BLaER1 treated with 17β-estradiol and CSF1 and Interleukin-3, amounts not matched to agents 10 nM and 100 nM (cell line): ENCODE measurements around the gene CBX2.
A peak's percentile ranks its signal among the peaks of the same experiment; 100 is the strongest.

Experiments
- H3K27ac ChIP-seq, 11 experiments: shearing (Covaris generic); formaldehyde crosslinking; 2 replicates each; pipeline ENCODE4 v1.8.1; 2022
- H3K27me3 ChIP-seq, 11 experiments: shearing (Covaris generic); formaldehyde crosslinking; 2 replicates each; pipeline ENCODE4 v1.8.1; 2022
- H3K36me3 ChIP-seq, 11 experiments: shearing (Covaris generic); formaldehyde crosslinking; 2 replicates each; pipeline ENCODE4 v1.8.1; 2022
- H3K4me1 ChIP-seq, 10 experiments: shearing (Covaris generic); formaldehyde crosslinking; 2 replicates each; pipeline ENCODE4 v1.8.1; 2022
- H3K4me2 ChIP-seq, 11 experiments: shearing (Covaris generic); formaldehyde crosslinking; 2 replicates each; pipeline ENCODE4 v1.8.1; 2022
- H3K4me3 ChIP-seq, 10 experiments: shearing (Covaris generic); formaldehyde crosslinking; 2 replicates each; pipeline ENCODE4 v1.8.1; 2022
- H3K9ac ChIP-seq, 11 experiments: shearing (Covaris generic); formaldehyde crosslinking; 2 replicates each; pipeline ENCODE4 v1.8.1; 2022
- H3K9me3 ChIP-seq, 11 experiments: shearing (Covaris generic); formaldehyde crosslinking; replicated peaks in 1 of 11; 2 replicates each; pipeline ENCODE4 v1.8.1; 2022
- H4K20me1 ChIP-seq, 11 experiments: shearing (Covaris generic); formaldehyde crosslinking; 2 replicates each; pipeline ENCODE4 v1.8.1; 2022
- Cebpa-rat ChIP-seq, 11 experiments: shearing (Covaris generic); IDR thresholded peaks; 2 replicates each; pipeline ENCODE4 v1.8.1; 2022

Gene CBX2

GRCh38 chr17:79802039-79802735 lies 24.2 kb downstream of the CBX2 start:
- Histone ChIP-seq H3K4me2 (no peak overlapping the region; a peak in 1 of 22 replicates), H3K4me3 (no peak overlapping the region), H3K9me3 (peaks cover 0 to 10% (median 0%) of the 10 kb centered on the region in 11 experiments; a peak in 2 of 22 replicates), H3K9ac (no peak overlapping the region), H3K27me3 (peaks cover 95 to 97% (median 96%) of the 10 kb centered on the region in 11 experiments), H3K4me1 (peaks cover 53 to 83% (median 68%) of the 10 kb centered on the region in 10 experiments), H3K27ac (no peak overlapping the region), H3K36me3 (no peaks in the 10 kb centered on the region), H4K20me1 (peaks cover 0 to 94% (median 85%) of the 10 kb centered on the region in 11 experiments; a peak in 18 of 22 replicates)
- TF ChIP-seq Cebpa-rat (IDR thresholded peaks at IDR 0.05), result no peak

GRCh38 chr17:79802736-79803420 lies 24.9 kb downstream of the CBX2 start:
- peaks cover 100% of the 10 kb centered on the region in 11 experiments for H3K27me3 ChIP-seq
- TF ChIP-seq Cebpa-rat (IDR thresholded peaks at IDR 0.05), result no peak
- peak overlapping the region in 4 of 10 experiments; percentile 7 to 63 (median 38); a peak in 4 of 20 replicates for H3K4me3 ChIP-seq
- H3K27ac ChIP-seq, result no peak overlapping the region
- H3K9me3 ChIP-seq, result peaks cover 0 to 10% (median 0%) of the 10 kb centered on the region in 11 experiments; a peak in 2 of 22 replicates
- peak overlapping the region; percentile 45 to 91 (median 78); a peak in 21 of 22 replicates for H3K4me2 ChIP-seq
- H3K4me1 ChIP-seq, result peaks cover 51 to 81% (median 65%) of the 10 kb centered on the region in 10 experiments
- peaks cover 0 to 99% (median 92%) of the 10 kb centered on the region in 11 experiments; a peak in 18 of 22 replicates for H4K20me1 ChIP-seq
- H3K36me3 ChIP-seq, result no peaks in the 10 kb centered on the region
- H3K9ac ChIP-seq, result no peak overlapping the region

- no peak overlapping the region for H3K9ac ChIP-seq
- H3K36me3 ChIP-seq, result no peaks in the 10 kb centered on the region
- H3K27ac ChIP-seq, result no peak overlapping the region
- peaks cover 44 to 75% (median 59%) of the 10 kb centered on the region in 10 experiments for H3K4me1 ChIP-seq
- peak overlapping the region; percentile 56 to 91 (median 78) for H3K4me2 ChIP-seq
- peaks cover 0 to 10% (median 0%) of the 10 kb centered on the region in 11 experiments; a peak in 2 of 22 replicates for H3K9me3 ChIP-seq
- H3K27me3 ChIP-seq, result peaks cover 100% of the 10 kb centered on the region in 11 experiments
- no peak for TF ChIP-seq Cebpa-rat (IDR thresholded peaks at IDR 0.05)
- H4K20me1 ChIP-seq, result peaks cover 0 to 99% (median 94%) of the 10 kb centered on the region in 11 experiments; a peak in 18 of 22 replicates
- H3K4me3 ChIP-seq, result peak overlapping the region; percentile 14 to 63 (median 46); a peak in 12 of 20 replicates
Observed at GRCh38 chr17:79803421-79803996, 25.6 kb downstream of the CBX2 start.

DNA sequence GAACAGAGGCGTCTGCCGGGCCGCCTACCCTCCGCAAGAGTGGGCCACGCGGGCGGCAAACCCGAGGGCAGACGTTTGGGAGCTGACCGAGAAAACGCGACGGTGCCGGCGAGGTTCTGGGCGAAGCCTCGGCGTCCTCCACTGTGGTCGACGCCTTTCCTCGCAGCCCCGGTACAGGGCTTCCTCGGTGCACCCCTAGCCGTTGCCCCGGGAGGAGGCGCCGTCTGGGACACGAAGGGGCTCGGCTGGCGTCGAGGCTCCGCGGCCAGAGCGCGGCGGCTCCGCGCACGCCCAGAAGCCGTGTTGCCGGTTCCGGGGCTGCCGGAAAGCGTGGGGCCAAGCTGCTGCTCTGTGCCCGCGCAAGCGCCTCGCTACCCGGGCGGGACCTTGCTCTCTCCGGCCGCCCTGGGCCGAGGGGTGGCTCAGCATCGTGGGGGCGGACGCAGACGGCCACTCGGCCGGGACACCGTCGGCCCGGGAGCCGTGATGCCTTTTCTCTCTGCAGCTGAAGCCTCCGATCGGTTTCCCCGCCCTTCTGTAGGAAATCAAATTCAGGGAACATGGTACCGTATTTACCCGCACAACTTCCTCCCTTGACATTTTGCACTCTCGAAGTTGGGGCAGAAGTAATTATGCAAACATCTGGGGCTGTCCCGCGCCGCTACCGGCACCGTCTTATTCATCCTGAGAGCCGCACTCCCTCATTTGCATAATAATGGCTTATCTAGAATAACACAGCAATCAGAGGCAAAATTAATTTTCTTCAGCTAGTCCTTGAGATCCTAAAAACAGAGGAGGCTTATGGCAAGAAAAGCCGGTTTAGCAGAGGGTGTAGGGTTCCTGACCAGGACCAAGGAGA lies 26.3 kb downstream of the CBX2 start:
- no peak for TF ChIP-seq Cebpa-rat (IDR thresholded peaks at IDR 0.05)
- Histone ChIP-seq H3K36me3 (no peaks in the 10 kb centered on the region), H4K20me1 (peaks cover 0 to 99% (median 94%) of the 10 kb centered on the region in 11 experiments; a peak in 18 of 22 replicates), H3K4me2 (peak overlapping the region; percentile 56 to 91 (median 78)), H3K4me3 (peak overlapping the region; percentile 14 to 63 (median 48); a peak in 19 of 20 replicates), H3K4me1 (peaks cover 40 to 70% (median 53%) of the 10 kb centered on the region in 10 experiments), H3K9me3 (peaks cover 0 to 10% (median 0%) of the 10 kb centered on the region in 11 experiments; a peak in 2 of 22 replicates), H3K9ac (no peak overlapping the region), H3K27me3 (peaks cover 100% of the 10 kb centered on the region in 11 experiments), H3K27ac (no peak overlapping the region)

DNA sequence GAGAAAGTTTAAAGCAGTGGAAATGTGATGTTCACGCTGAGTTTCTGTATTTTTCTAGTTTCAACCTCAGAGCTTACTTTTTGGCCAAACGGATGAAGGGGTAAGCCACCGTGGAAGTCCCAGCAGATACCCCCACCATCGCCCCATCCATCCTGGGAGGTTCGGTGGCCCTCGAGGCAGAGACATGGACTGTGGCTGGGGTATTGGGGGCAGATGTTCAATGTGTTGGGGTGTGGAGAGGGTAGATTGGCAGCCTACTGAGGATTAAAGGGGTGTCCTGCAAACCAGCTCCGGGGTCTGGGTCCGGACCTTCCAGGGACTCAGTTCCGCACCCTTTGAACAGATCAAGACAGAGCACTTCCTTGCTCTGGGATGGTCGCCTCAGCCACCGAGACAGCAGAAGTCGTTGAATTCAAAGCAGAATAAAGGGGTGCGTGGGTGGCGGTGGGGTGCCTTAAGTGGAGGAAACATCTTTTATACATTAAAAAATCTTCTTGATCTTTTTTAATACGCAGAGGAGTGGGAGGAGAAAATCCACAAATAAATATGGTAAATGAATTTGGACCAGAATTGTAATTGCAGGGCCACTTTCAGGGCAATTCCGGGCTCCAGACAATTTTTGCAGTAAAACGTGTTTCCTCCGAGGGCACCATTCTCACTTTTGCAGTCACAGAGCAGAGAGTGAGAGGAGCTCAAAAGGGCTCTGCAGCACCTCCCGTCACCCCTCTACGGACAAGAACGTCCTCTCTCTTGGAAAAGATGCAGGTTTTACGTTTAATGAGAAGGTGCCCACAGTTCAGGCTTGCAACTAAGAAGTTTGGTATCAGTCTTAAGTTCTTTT lies 27.1 kb downstream of the CBX2 start:
- Histone ChIP-seq H3K4me3 (peak overlapping the region in 1 of 10 experiments; percentile 2; a peak in 2 of 20 replicates), H3K36me3 (no peaks in the 10 kb centered on the region), H3K9ac (no peak overlapping the region), H3K4me1 (peaks cover 31 to 64% (median 48%) of the 10 kb centered on the region in 10 experiments), H3K27ac (no peak overlapping the region), H3K4me2 (peak overlapping the region in 6 of 11 experiments; percentile 59 to 91 (median 83); a peak in 10 of 22 replicates), H4K20me1 (peaks cover 0 to 98% (median 89%) of the 10 kb centered on the region in 11 experiments; a peak in 18 of 22 replicates), H3K9me3 (peaks cover 0 to 10% (median 0%) of the 10 kb centered on the region in 11 experiments; a peak in 2 of 22 replicates), H3K27me3 (peaks cover 100% of the 10 kb centered on the region in 11 experiments)
- TF ChIP-seq Cebpa-rat (IDR thresholded peaks at IDR 0.05), result no peak

DNA sequence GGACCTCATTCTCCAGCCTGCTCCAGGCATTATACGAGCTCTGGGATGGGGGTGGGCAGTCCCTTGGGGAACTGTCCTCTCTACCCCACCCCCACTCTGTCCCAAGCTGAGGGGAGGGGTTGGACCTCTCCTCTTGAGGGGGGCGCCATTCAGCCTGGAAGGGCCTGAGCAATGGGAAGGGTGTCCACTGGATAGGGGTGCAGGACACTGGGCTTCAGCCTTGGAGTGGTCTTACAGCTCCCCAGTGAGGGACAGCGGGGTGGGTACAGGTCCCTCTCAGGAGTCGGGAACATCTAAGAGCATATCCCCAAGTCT lies 28.5 kb downstream of the CBX2 start:
- peaks cover 24 to 59% (median 41%) of the 10 kb centered on the region in 10 experiments for H3K4me1 ChIP-seq
- no peaks in the 10 kb centered on the region for H3K36me3 ChIP-seq
- H3K9me3 ChIP-seq, result peaks cover 0 to 10% (median 0%) of the 10 kb centered on the region in 11 experiments; a peak in 2 of 22 replicates
- H4K20me1 ChIP-seq, result peaks cover 0 to 95% (median 82%) of the 10 kb centered on the region in 11 experiments; a peak in 19 of 22 replicates
- H3K9ac ChIP-seq, result no peak overlapping the region
- H3K4me3 ChIP-seq, result no peak overlapping the region
- peaks cover 98 to 100% (median 100%) of the 10 kb centered on the region in 11 experiments for H3K27me3 ChIP-seq
- peak overlapping the region in 3 of 11 experiments; percentile 88 to 91 (median 89); a peak in 6 of 22 replicates for H3K4me2 ChIP-seq
- no peak overlapping the region for H3K27ac ChIP-seq
- TF ChIP-seq Cebpa-rat (IDR thresholded peaks at IDR 0.05), result no peak

- peaks cover 28 to 65% (median 44%) of the 10 kb centered on the region in 10 experiments for H3K4me1 ChIP-seq
- H3K36me3 ChIP-seq, result no peaks in the 10 kb centered on the region
- H3K9ac ChIP-seq, result no peak overlapping the region
- H3K4me2 ChIP-seq, result peak overlapping the region in 2 of 11 experiments; percentile 88 to 91; a peak in 1 of 22 replicates
- H3K4me3 ChIP-seq, result no peak overlapping the region
- H3K9me3 ChIP-seq, result peaks cover 0 to 10% (median 0%) of the 10 kb centered on the region in 11 experiments; a peak in 2 of 22 replicates
- H3K27me3 ChIP-seq, result peaks cover 98 to 100% (median 100%) of the 10 kb centered on the region in 11 experiments
- TF ChIP-seq Cebpa-rat (IDR thresholded peaks at IDR 0.05), result no peak
- no peak overlapping the region for H3K27ac ChIP-seq
- peaks cover 0 to 95% (median 82%) of the 10 kb centered on the region in 11 experiments; a peak in 19 of 22 replicates for H4K20me1 ChIP-seq
Observed at GRCh38 chr17:79806863-79807720, 29.1 kb downstream of the CBX2 start.
